GM19238 (cell line): ENCODE results near the gene KIAA0319L.
"Not testable (repeated sequence)": the region's sequence is repeated elsewhere in the genome, so short reads cannot be mapped to it uniquely, and the experiment has no call there.

Experiments used
- DNase-seq: peaks from one replicate; pipeline ENCODE4 v3.0.0; 2011; ENCODE audit warnings: low spot score; ENCODE audit not compliant: insufficient read length

Gene KIAA0319L

GRCh38 chr1:35557118-35557610 lies at the start of gene KIAA0319L:
Gene KIAA0319L (minus strand): TSS chr1:35557403. CDS start chr1:35554491, 2,912 bp downstream.
- peak; percentile 83 for DNase-seq

DNA sequence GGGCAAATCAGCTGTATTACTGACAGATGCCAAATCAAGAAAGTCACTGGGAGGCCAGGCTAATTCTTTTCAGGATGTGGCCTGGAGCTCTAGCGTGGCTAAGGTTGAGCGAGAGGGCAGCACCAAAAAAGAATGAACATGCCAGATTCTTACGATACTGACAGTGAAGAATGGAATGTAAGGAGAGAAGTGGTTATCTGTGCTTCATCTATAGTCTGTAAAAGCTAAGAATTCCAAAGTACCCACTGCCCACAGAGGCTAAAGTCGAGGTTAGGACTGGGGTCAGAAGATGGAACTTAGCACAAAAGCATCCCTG lies 48.6 kb upstream of the KIAA0319L start:
- no peak for DNase-seq

- no peak for DNase-seq
Measured at GRCh38 chr1:35605071-35605866, 48.1 kb upstream of the KIAA0319L start.

GRCh38 chr1:35603941-35604340 lies 46.7 kb upstream of the KIAA0319L start:
- no peak for DNase-seq

GRCh38 chr1:35603468-35603867 lies 46.3 kb upstream of the KIAA0319L start:
- no peak for DNase-seq

- no peak for DNase-seq
Measured at GRCh38 chr1:35600593-35600992, 43.4 kb upstream of the KIAA0319L start.

DNA sequence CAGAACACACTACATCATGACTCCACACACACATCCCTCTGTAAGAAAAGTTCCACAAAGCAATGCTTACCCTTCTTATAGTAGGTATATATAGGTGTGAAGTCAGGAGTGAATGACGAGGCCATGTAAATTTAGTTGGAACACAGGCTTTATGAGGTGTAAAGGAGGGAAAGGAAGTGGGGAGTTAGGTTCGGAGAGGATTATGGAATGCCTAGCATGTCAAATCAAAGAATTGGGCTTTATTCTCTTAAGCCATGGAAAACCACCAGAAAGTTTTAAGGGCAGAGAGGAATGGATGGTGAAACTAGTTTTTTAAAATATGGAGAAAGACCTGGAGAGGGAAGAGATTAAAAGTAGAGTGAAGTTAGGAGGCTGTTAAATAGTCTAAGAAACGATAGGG lies 42.2 kb upstream of the KIAA0319L start:
- no peak for DNase-seq

DNA sequence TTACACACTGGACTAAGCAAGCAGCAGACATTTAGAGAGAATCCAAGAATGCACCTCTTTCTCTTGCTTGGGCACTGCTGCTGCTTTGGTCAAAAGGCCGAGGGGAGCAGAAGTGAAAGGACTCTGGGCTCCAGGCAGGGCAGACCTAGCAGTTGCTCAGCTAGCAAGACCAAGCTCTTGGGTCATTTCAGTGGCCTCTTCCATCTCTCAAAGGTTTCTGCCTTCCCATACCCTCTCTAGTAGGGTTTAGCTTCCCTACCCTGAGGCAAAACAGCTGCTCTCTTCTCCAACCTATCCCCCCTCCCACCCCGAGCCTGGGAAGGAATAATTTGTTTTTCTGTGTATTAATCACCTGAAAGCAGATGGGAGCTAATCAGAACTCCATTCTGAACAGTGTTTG lies 41.7 kb upstream of the KIAA0319L start:
- DNase-seq = no peak

GRCh38 chr1:35597870-35598269 lies 40.7 kb upstream of the KIAA0319L start:
- DNase-seq = no peak

GRCh38 chr1:35595684-35596083 lies 38.5 kb upstream of the KIAA0319L start:
- DNase-seq = no peak

- no peak for DNase-seq
Measured at GRCh38 chr1:35594005-35594760, 37.0 kb upstream of the KIAA0319L start.

DNA sequence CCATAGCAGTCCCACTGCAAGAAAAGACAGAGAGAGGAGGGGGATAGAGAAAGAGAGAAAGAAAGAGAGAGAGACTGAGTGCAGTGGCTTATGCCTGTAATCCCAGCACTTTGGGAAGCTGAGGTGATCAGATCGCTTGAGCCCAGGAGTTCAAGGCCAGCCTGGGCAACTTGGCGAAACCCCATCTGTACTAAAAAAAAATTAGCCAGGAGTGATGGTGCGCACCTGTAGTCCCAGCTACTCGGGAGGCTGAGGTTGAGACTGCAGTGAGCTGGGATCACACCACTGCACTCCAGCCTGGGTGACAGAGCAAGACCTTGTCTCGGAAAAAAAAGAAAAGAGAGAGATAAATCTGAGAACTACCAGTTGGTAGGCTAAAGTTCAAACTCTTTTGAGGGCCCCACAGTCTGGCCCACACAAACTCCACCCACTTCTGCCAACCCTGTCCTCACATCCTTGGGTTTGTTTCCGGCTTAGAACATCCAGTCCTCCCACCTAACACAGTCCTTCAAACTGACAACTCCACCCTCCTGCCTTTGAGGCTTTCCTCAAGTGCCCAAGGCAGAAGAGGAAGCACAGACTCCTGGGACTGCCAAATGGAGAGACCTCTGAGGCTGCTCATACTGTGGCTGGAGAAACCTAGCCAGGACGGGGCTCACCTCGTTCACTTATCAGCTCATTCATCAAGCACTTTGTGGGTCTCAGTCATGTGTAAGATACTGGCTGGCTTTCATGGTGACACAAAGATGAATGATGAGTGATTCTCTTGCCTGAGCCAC lies 36.0 kb upstream of the KIAA0319L start:
- DNase-seq = no peak

- DNase-seq = no peak
Measured at GRCh38 chr1:35591211-35591610, 34.0 kb upstream of the KIAA0319L start.

DNA sequence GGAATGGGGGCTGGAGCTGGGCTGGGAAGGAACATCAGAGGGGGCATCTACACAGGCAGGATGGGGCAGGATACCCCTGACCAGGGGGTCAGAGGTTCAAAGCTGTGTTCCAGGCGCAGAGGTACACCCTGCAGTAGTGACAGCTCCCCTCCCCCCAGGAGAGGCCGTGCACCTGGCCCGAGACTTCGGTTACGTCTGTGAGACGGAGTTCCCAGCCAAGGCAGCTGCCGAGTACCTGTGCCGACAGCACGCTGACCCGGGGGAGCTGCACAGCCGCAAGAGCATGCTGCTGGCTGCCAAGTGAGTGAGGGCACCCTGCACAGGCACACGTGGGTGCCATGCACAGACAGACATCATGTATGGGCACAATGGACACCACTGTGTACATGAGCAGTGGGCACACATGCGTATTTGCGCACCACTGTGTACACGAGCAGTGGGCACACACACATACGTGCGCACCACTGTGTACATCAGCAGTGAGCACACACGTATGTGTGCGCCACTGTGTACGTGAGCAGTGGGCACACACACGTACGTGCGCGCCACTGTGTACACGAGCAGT lies 33.4 kb upstream of the KIAA0319L start:
- DNase-seq = no peak

DNA sequence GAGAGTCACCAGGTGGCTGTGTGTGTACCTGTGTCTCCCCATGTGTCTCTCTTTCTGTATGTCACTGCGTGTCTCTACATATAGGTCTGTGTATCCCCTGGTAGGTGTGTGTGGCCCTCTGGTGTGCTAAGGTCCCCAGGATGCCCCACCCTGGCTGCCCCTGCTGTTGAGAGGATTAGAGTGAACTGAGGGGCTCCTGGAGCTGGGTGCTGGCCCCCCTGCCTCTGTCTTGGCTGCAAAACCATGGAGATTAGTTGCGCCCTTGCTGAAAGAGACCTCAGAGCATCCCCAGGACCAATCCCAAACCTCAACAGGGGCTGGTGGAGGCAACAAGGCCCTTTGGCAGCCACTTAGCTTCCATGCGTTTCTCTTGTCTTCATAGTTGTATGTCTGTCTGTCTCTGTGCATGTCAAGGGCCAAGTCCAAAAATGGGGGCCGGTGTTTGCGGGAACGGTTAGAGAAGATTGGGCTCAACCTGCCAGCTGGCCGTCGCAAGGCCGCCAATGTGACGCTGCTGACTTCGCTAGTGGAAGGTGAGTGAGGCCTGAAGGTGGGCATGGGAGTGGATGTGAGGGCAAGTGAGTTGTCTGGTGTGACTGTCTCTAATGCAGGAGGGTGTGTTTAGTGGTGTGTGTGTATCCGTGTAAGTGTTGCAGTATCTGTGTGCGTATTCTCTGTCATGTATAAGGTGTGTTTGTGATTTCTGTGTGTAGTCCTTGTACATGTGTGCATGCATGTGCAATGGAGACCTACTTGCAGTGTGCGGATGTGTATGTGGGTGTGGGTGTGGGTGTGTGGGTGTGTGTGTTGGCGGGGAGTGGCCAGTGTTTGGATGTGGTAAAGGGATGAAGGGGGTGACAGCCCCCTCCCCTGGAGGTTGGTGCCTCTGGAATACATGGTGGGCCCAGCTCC lies 32.6 kb upstream of the KIAA0319L start:
- DNase-seq = no peak

- no peak for DNase-seq
Measured at GRCh38 chr1:35588197-35588910, 31.2 kb upstream of the KIAA0319L start.

- no peak for DNase-seq
Measured at GRCh38 chr1:35587736-35588135, 30.5 kb upstream of the KIAA0319L start.

DNA sequence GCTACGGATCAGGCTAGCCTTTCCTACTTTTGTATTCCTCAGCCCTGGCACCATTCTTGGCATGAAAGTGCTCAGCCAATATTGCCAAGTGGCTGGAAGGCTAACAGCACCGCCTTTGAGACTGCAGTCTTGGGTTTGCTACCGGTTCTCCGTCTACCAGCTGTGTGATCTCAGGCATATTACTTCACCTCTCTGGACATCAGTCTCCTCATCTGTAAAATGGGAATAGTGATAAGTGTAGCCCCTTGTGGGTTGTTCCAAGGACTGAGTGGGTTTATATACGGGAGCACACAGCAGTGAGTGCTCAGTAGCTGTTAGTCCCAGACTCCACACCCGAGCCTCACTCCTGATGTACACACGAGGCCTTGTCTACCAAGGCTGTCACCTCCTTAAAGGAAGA lies 29.6 kb upstream of the KIAA0319L start:
- no peak for DNase-seq

DNA sequence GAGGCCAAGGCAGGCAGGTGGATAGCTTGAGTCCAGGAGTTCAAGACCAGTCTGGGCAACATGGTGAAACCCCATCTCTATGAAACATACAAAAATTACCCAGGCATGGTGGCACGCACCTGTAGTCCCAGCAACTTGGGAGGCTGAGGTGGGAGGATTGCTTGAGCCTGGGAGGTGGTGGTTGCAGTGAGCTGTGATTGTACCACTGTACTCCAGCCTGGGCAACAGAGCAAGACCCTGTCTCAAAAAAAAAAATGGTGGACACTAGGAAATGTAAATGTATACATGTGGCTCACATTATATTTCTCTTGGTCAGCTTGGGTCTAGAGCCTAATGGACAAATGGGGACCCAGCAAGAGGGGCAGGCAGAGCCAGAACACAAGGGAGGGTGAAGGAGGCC lies 28.6 kb upstream of the KIAA0319L start:
- DNase-seq = not testable (repeated sequence)

DNA sequence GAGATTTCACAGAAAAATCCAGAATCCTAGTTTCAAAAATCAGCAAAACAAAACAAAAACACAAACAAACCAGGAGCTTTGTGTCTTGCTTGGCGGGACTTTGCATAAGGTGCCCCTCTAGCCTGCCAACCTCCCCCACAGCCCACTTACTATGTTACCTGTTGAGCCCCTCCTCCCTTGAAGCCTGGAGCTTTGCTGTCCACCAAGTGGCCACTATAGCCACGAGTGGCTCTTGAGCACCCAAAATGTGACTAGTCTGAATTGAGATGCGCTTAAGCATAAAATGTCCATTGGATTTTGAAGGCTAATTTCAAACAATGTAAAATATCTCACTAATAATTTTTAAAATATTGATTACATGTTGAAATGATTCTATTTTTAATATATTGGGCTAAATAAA lies 28.1 kb upstream of the KIAA0319L start:
- no peak for DNase-seq
